ENCODE measurements around the gene ZBED2.
"Not testable (repeated sequence)": the region's sequence is repeated elsewhere in the genome, so short reads cannot be mapped to it uniquely, and the experiment has no call there.

The ZBED2 gene

GRCh38 chr3:111595232-111595631 lies at the start of gene ZBED2:
TSS of gene ZBED2 (minus strand) at chr3:111595346. CDS start at chr3:111594201, 1,145 bp downstream.
- DNase-seq (ENCODE audit: low read depth), result no peak

- no peak for DNase-seq (ENCODE audit: low read depth)
Measured at GRCh38 chr3:111639316-111639715, 44.2 kb upstream of the ZBED2 start.

GRCh38 chr3:111636366-111636885 lies 41.3 kb upstream of the ZBED2 start:
- DNase-seq (ENCODE audit: low read depth), result no peak

- DNase-seq (ENCODE audit: low read depth), result no peak
Measured at GRCh38 chr3:111635403-111635802, 40.3 kb upstream of the ZBED2 start.

- DNase-seq (ENCODE audit: low read depth), result not testable (repeated sequence)
Measured at GRCh38 chr3:111630638-111631037, 35.5 kb upstream of the ZBED2 start.

- DNase-seq (ENCODE audit: low read depth), result not testable (repeated sequence)
Measured at GRCh38 chr3:111629018-111629417, 33.9 kb upstream of the ZBED2 start.

- DNase-seq (ENCODE audit: low read depth), result no peak
Measured at GRCh38 chr3:111627092-111627491, 31.9 kb upstream of the ZBED2 start.

GRCh38 chr3:111621535-111621934 lies 26.4 kb upstream of the ZBED2 start:
- no peak for DNase-seq (ENCODE audit: low read depth)

GRCh38 chr3:111619833-111620232 lies 24.7 kb upstream of the ZBED2 start:
- no peak for DNase-seq (ENCODE audit: low read depth)

GRCh38 chr3:111618945-111619344 lies 23.8 kb upstream of the ZBED2 start:
- DNase-seq (ENCODE audit: low read depth), result no peak

GRCh38 chr3:111617912-111618601 lies 22.9 kb upstream of the ZBED2 start:
- DNase-seq (ENCODE audit: low read depth), result no peak

- no peak for DNase-seq (ENCODE audit: low read depth)
Measured at GRCh38 chr3:111617406-111617805, 22.3 kb upstream of the ZBED2 start.

- peak; percentile 41 for DNase-seq (ENCODE audit: low read depth)
Measured at GRCh38 chr3:111616417-111617105, 21.4 kb upstream of the ZBED2 start.

GRCh38 chr3:111615880-111616279 lies 20.7 kb upstream of the ZBED2 start:
- no peak for DNase-seq (ENCODE audit: low read depth)

- DNase-seq (ENCODE audit: low read depth), result no peak
Measured at GRCh38 chr3:111613294-111613693, 18.1 kb upstream of the ZBED2 start.

- DNase-seq (ENCODE audit: low read depth), result no peak
Measured at GRCh38 chr3:111610612-111611054, 15.5 kb upstream of the ZBED2 start.

- DNase-seq (ENCODE audit: low read depth), result no peak
Measured at GRCh38 chr3:111610189-111610588, 15.0 kb upstream of the ZBED2 start.

- no peak for DNase-seq (ENCODE audit: low read depth)
Measured at GRCh38 chr3:111609700-111610099, 14.6 kb upstream of the ZBED2 start.

GRCh38 chr3:111608383-111608782 lies 13.2 kb upstream of the ZBED2 start:
- no peak for DNase-seq (ENCODE audit: low read depth)

- DNase-seq (ENCODE audit: low read depth), result no peak
Measured at GRCh38 chr3:111607240-111607920, 12.2 kb upstream of the ZBED2 start.

GRCh38 chr3:111605493-111605892 lies 10.3 kb upstream of the ZBED2 start:
- no peak for DNase-seq (ENCODE audit: low read depth)

- no peak for DNase-seq (ENCODE audit: low read depth)
Measured at GRCh38 chr3:111605018-111605417, 9.9 kb upstream of the ZBED2 start.

GRCh38 chr3:111604119-111604518 lies 9.0 kb upstream of the ZBED2 start:
- no peak for DNase-seq (ENCODE audit: low read depth)
